ENCODE data around the gene SNRNP27.

Gene SNRNP27

GRCh38 chr2:69902213-69902922, 8.6 kb downstream of the SNRNP27 start:
- H3K27me3 Mint-ChIP-seq (ENCODE audit: low read depth), result no peaks in the 10 kb centered on the region
- H3K4me3 Mint-ChIP-seq, result peak overlapping the region; percentile 86
- H3K27ac Mint-ChIP-seq, result peak overlapping the region; percentile 88
- no peaks in the 10 kb centered on the region for H3K9me3 Mint-ChIP-seq
- H3K4me1 Mint-ChIP-seq (ENCODE audit: low read depth), result peaks cover 28% of the 10 kb centered on the region
- H3K36me3 Mint-ChIP-seq (ENCODE audit: low read depth), result peaks cover 40% of the 10 kb centered on the region

- Mint-ChIP-seq H3K27me3 (ENCODE audit: low read depth) (no peaks in the 10 kb centered on the region), H3K36me3 (ENCODE audit: low read depth) (peaks cover 24% of the 10 kb centered on the region), H3K27ac (no peak overlapping the region), H3K9me3 (no peaks in the 10 kb centered on the region), H3K4me3 (no peak overlapping the region), H3K4me1 (ENCODE audit: low read depth) (peaks cover 21% of the 10 kb centered on the region)
These were observed 13.5 kb downstream of the SNRNP27 start for GRCh38 chr2:69907216-69907615.

- Mint-ChIP-seq H3K4me1 (ENCODE audit: low read depth) (peaks cover 23% of the 10 kb centered on the region), H3K4me3 (peak overlapping the region; percentile 42), H3K27ac (peak overlapping the region; percentile 59), H3K9me3 (no peaks in the 10 kb centered on the region), H3K27me3 (ENCODE audit: low read depth) (no peaks in the 10 kb centered on the region), H3K36me3 (ENCODE audit: low read depth) (peaks cover 16% of the 10 kb centered on the region)
These were observed 18.3 kb downstream of the SNRNP27 start for GRCh38 chr2:69911985-69912563.

GRCh38 chr2:69914164-69914949, 20.6 kb downstream of the SNRNP27 start:
- peak overlapping the region; percentile 71 for H3K4me3 Mint-ChIP-seq
- H3K4me1 Mint-ChIP-seq (ENCODE audit: low read depth), result peaks cover 33% of the 10 kb centered on the region
- peak overlapping the region; percentile 88 for H3K27ac Mint-ChIP-seq
- H3K9me3 Mint-ChIP-seq, result no peaks in the 10 kb centered on the region
- H3K36me3 Mint-ChIP-seq (ENCODE audit: low read depth), result peaks cover 25% of the 10 kb centered on the region
- H3K27me3 Mint-ChIP-seq (ENCODE audit: low read depth), result no peaks in the 10 kb centered on the region

GRCh38 chr2:69914950-69915945, 21.5 kb downstream of the SNRNP27 start, which contains the start of gene MXD1:
TSS of gene MXD1 (plus strand) at chr2:69915109. CDS start at chr2:69915331, 222 bp downstream.
- H3K4me1 Mint-ChIP-seq (ENCODE audit: low read depth), result peaks cover 31% of the 10 kb centered on the region
- H3K27ac Mint-ChIP-seq, result peak within 1 kb of the TSS; percentile 88
- H3K9me3 Mint-ChIP-seq, result no peaks in the 10 kb centered on the region

GRCh38 chr2:69916106-69916505, 22.4 kb downstream of the SNRNP27 start:
- H3K9me3 Mint-ChIP-seq, result no peaks in the 10 kb centered on the region
- peaks cover 38% of the 10 kb centered on the region for H3K36me3 Mint-ChIP-seq (ENCODE audit: low read depth)
- H3K4me3 Mint-ChIP-seq, result peak overlapping the region; percentile 79
- peaks cover 31% of the 10 kb centered on the region for H3K4me1 Mint-ChIP-seq (ENCODE audit: low read depth)
- H3K27me3 Mint-ChIP-seq (ENCODE audit: low read depth), result no peaks in the 10 kb centered on the region
- peak overlapping the region; percentile 74 for H3K27ac Mint-ChIP-seq

More at GRCh38 chr2:69914950-69915945, 21.5 kb downstream of the SNRNP27 start, which contains the start of gene MXD1:
- H3K36me3 Mint-ChIP-seq (ENCODE audit: low read depth), result peaks cover 30% of the 10 kb centered on the region
- H3K27me3 Mint-ChIP-seq (ENCODE audit: low read depth), result no peaks in the 10 kb centered on the region
- H3K4me3 Mint-ChIP-seq, result peak within 1 kb of the TSS; percentile 79

GRCh38 chr2:69917852-69918251, 24.1 kb downstream of the SNRNP27 start:
- Mint-ChIP-seq H3K27me3 (ENCODE audit: low read depth) (no peaks in the 10 kb centered on the region), H3K4me3 (peak overlapping the region; percentile 1), H3K36me3 (ENCODE audit: low read depth) (peaks cover 45% of the 10 kb centered on the region)

GRCh38 chr2:69918401-69918800, 24.6 kb downstream of the SNRNP27 start:
- no peak overlapping the region for H3K27ac Mint-ChIP-seq
- no peaks in the 10 kb centered on the region for H3K9me3 Mint-ChIP-seq
- H3K27me3 Mint-ChIP-seq (ENCODE audit: low read depth), result no peaks in the 10 kb centered on the region
- peaks cover 49% of the 10 kb centered on the region for H3K36me3 Mint-ChIP-seq (ENCODE audit: low read depth)
- peaks cover 30% of the 10 kb centered on the region for H3K4me1 Mint-ChIP-seq (ENCODE audit: low read depth)
- no peak overlapping the region for H3K4me3 Mint-ChIP-seq

More at GRCh38 chr2:69917852-69918251, 24.1 kb downstream of the SNRNP27 start:
- Mint-ChIP-seq H3K9me3 (no peaks in the 10 kb centered on the region), H3K4me1 (ENCODE audit: low read depth) (peaks cover 28% of the 10 kb centered on the region), H3K27ac (no peak overlapping the region)

GRCh38 chr2:69923116-69923515, 29.4 kb downstream of the SNRNP27 start:
- H3K27me3 Mint-ChIP-seq (ENCODE audit: low read depth), result no peaks in the 10 kb centered on the region
- H3K4me3 Mint-ChIP-seq, result no peak overlapping the region
- no peaks in the 10 kb centered on the region for H3K9me3 Mint-ChIP-seq
- H3K4me1 Mint-ChIP-seq (ENCODE audit: low read depth), result peaks cover 27% of the 10 kb centered on the region
- H3K36me3 Mint-ChIP-seq (ENCODE audit: low read depth), result peaks cover 67% of the 10 kb centered on the region
- no peak overlapping the region for H3K27ac Mint-ChIP-seq

GRCh38 chr2:69926849-69927515, 33.2 kb downstream of the SNRNP27 start:
- no peaks in the 10 kb centered on the region for H3K27me3 Mint-ChIP-seq (ENCODE audit: low read depth)

GRCh38 chr2:69931832-69932595, 38.3 kb downstream of the SNRNP27 start:
- Mint-ChIP-seq H3K9me3 (no peaks in the 10 kb centered on the region), H3K27ac (peak overlapping the region; percentile 64), H3K36me3 (ENCODE audit: low read depth) (peaks cover 56% of the 10 kb centered on the region), H3K4me3 (peak overlapping the region; percentile 15), H3K4me1 (ENCODE audit: low read depth) (peaks cover 45% of the 10 kb centered on the region), H3K27me3 (ENCODE audit: low read depth) (no peaks in the 10 kb centered on the region)

More at GRCh38 chr2:69926849-69927515, 33.2 kb downstream of the SNRNP27 start:
- peaks cover 61% of the 10 kb centered on the region for H3K36me3 Mint-ChIP-seq (ENCODE audit: low read depth)
- H3K4me1 Mint-ChIP-seq (ENCODE audit: low read depth), result peaks cover 37% of the 10 kb centered on the region
- no peak overlapping the region for H3K27ac Mint-ChIP-seq
- no peaks in the 10 kb centered on the region for H3K9me3 Mint-ChIP-seq
- no peak overlapping the region for H3K4me3 Mint-ChIP-seq

GRCh38 chr2:69932596-69932922, 38.8 kb downstream of the SNRNP27 start:
- peaks cover 59% of the 10 kb centered on the region for H3K36me3 Mint-ChIP-seq (ENCODE audit: low read depth)
- no peaks in the 10 kb centered on the region for H3K9me3 Mint-ChIP-seq
- H3K4me3 Mint-ChIP-seq, result no peak overlapping the region
- H3K27me3 Mint-ChIP-seq (ENCODE audit: low read depth), result no peaks in the 10 kb centered on the region
- H3K4me1 Mint-ChIP-seq (ENCODE audit: low read depth), result peaks cover 43% of the 10 kb centered on the region
- no peak overlapping the region for H3K27ac Mint-ChIP-seq

Data from T-helper 1 cell treated with Interleukin-12 subunit alpha and Interleukin-12 subunit beta and Interleukin-4 antibody, amounts not matched to agents 30 μg/mL and 1 μg/mL, for 36 hours (primary cell).